ENCODE data around the gene SLC46A3. TPM values are rescaled to one million over a fixed set of nuclear protein-coding genes. Genes with fewer than 3 reads are reported as not detected.

Gene SLC46A3
- total RNA-seq, 6 experiments from 2014 or later, result 2.2 to 4.3 (median 2.8) TPM

GRCh38 chr13:28654276-28654675 lies 64.5 kb downstream of the SLC46A3 start:
- H3K27ac Mint-ChIP-seq, result no peak overlapping the region; the same call in 1 of the 2 replicates
- no peak for TF ChIP-seq CTCF (IDR thresholded peaks at IDR 0.05)
- H3K36me3 Mint-ChIP-seq (ENCODE audit: low read depth), result peaks cover 32% of the 10 kb centered on the region
- peaks cover 75% of the 10 kb centered on the region for H3K4me1 Mint-ChIP-seq (ENCODE audit: low read depth)
- H3K9me3 Mint-ChIP-seq, result no peaks in the 10 kb centered on the region
- DNase-seq, result no peak
- no peaks in the 10 kb centered on the region for H3K27me3 Mint-ChIP-seq (ENCODE audit: insufficient read depth)
- no peak overlapping the region for H3K4me3 Mint-ChIP-seq

- DNase-seq, result no peak
- peaks cover 26% of the 10 kb centered on the region for H3K36me3 Mint-ChIP-seq (ENCODE audit: low read depth)
- no peak overlapping the region for H3K27ac Mint-ChIP-seq
- peaks cover 76% of the 10 kb centered on the region for H3K4me1 Mint-ChIP-seq (ENCODE audit: low read depth)
- no peak for TF ChIP-seq CTCF (IDR thresholded peaks at IDR 0.05)
- H3K27me3 Mint-ChIP-seq (ENCODE audit: insufficient read depth), result no peaks in the 10 kb centered on the region
- no peaks in the 10 kb centered on the region for H3K9me3 Mint-ChIP-seq
- H3K4me3 Mint-ChIP-seq, result no peak overlapping the region
Observed at GRCh38 chr13:28653111-28653510, 65.7 kb downstream of the SLC46A3 start.

GRCh38 chr13:28651810-28652401 lies 66.9 kb downstream of the SLC46A3 start:
- H3K4me3 Mint-ChIP-seq, result no peak overlapping the region
- H3K27me3 Mint-ChIP-seq (ENCODE audit: insufficient read depth), result no peaks in the 10 kb centered on the region
- H3K27ac Mint-ChIP-seq, result no peak overlapping the region
- H3K4me1 Mint-ChIP-seq (ENCODE audit: low read depth), result peaks cover 64% of the 10 kb centered on the region
- no peak for DNase-seq
- TF ChIP-seq CTCF (IDR thresholded peaks at IDR 0.05), result no peak
- H3K9me3 Mint-ChIP-seq, result no peaks in the 10 kb centered on the region
- H3K36me3 Mint-ChIP-seq (ENCODE audit: low read depth), result peaks cover 21% of the 10 kb centered on the region

- Mint-ChIP-seq H3K4me3 (peak overlapping the region; percentile 51), H3K9me3 (no peaks in the 10 kb centered on the region), H3K27me3 (ENCODE audit: insufficient read depth) (no peaks in the 10 kb centered on the region), H3K36me3 (ENCODE audit: low read depth) (peaks cover 20% of the 10 kb centered on the region), H3K27ac (peak overlapping the region; percentile 82), H3K4me1 (ENCODE audit: low read depth) (peaks cover 47% of the 10 kb centered on the region)
- DNase-seq, result peak; percentile 82
- TF ChIP-seq CTCF (IDR thresholded peaks at IDR 0.05), result no peak
Observed at GRCh38 chr13:28650284-28650683, 68.5 kb downstream of the SLC46A3 start.

Other genes starting within 250 kb of the SLC46A3 start
- 100 to 1,000 TPM in 2 of 6 experiments, 10 to 100 TPM in 4; 80.5 to 118 (median 91.0) TPM for gene FLT1, start 223.8 kb downstream of the SLC46A3 start, total RNA-seq (2021; fragmentation: NEBNext Ultra II Directional; extraction: Animal tissue kit (Norgen Biotek cat#: 25700))
- 100 to 1,000 TPM; 156 to 175 (median 165) TPM for gene POMP, start 59.8 kb downstream of the SLC46A3 start, total RNA-seq (2021; fragmentation: NEBNext Ultra II Directional; extraction: Animal tissue kit (Norgen Biotek cat#: 25700))
- under 1 TPM in 5 of 6 experiments, not detected in 1; 0.07 to 0.15 (median 0.14) TPM for gene MTUS2, start 101.4 kb upstream of the SLC46A3 start, total RNA-seq (2021; fragmentation: NEBNext Ultra II Directional; extraction: Animal tissue kit (Norgen Biotek cat#: 25700))

Data from HFFc6 (cell line).